ENCODE results near the gene TRIM2.

DNA sequence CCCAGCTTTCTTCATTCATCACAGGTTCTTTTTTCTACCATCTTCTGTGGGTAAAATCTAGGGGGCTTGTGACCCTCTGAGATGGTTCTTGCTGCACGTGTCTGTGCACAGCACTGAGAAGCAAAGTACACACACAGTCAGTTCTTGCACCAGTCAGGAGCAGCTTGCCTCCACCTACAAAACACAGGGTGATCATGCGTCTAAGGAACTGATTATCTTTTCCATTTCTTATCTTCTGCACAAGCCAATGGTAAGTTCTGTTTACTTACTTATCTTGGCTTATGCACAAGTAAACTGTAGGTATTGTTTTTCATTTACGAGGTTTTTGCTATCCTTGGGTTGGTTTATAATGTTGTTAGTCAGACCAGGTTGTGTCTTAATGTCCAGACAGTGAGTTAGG is 40.7 kb downstream of the TRIM2 start:
- TF ChIP-seq KDM1A (IDR thresholded peaks at IDR 0.05; ENCODE audit: borderline replicate concordance) = no peak
- no peak for TF ChIP-seq NFYB (IDR thresholded peaks at IDR 0.05; ENCODE audit: insufficient read depth, low read depth, low read length)
- TF ChIP-seq ZNF217 (IDR thresholded peaks at IDR 0.05) = no peak
